GM23248 (cell line): Measurements from ENCODE around the gene DENND2C. TPM values are rescaled to one million over a fixed set of nuclear protein-coding genes. Genes with fewer than 3 reads are reported as not detected.

Experiments used
- DNase-seq: peaks from one replicate; pipeline ENCODE4 v3.0.0-alpha.2; 2015
- H2AFZ ChIP-seq: fragments of 200-600 bp; sonication (generic); 2 replicates; pipeline ENCODE4 v1.6.1; 2016; ENCODE audit warnings: antibody characterized with exemption
- H3F3A ChIP-seq: fragments of 200-600 bp; sonication (generic); 2 replicates; pipeline ENCODE4 v1.6.1; 2016; ENCODE audit warnings: mild to moderate bottlenecking, antibody characterized with exemption, mixed run types; ENCODE audit not compliant: insufficient read depth
- H3K27ac ChIP-seq: fragments of 200-600 bp; sonication (generic); 2 replicates; pipeline ENCODE4 v1.5.1; 2016; ENCODE audit warnings: mild to moderate bottlenecking
- H3K27me3 ChIP-seq: fragments of 200-600 bp; sonication (generic); replicated peaks from 2 replicates; pipeline ENCODE4 v1.6.1; 2016; ENCODE audit warnings: mild to moderate bottlenecking; ENCODE audit not compliant: insufficient read depth
- H3K36me3 ChIP-seq: fragments of 200-600 bp; sonication (generic); 2 replicates; pipeline ENCODE4 v1.6.1; 2016; ENCODE audit warnings: low read depth, mild to moderate bottlenecking
- H3K4me1 ChIP-seq: fragments of 200-600 bp; sonication (generic); 2 replicates; pipeline ENCODE4 v1.6.1; 2016; ENCODE audit warnings: mild to moderate bottlenecking; ENCODE audit not compliant: insufficient read depth
- H3K4me2 ChIP-seq: fragments of 200-600 bp; sonication (generic); one replicate; pipeline ENCODE4 v1.6.1; 2016; ENCODE audit warnings: mild to moderate bottlenecking; ENCODE audit not compliant: unreplicated experiment
- H3K4me3 ChIP-seq: fragments of 200-600 bp; sonication (generic); 2 replicates; pipeline ENCODE4 v1.5.1; 2016; ENCODE audit warnings: mild to moderate bottlenecking
- H3K79me2 ChIP-seq: fragments of 200-600 bp; sonication (generic); 2 replicates; pipeline ENCODE4 v1.6.1; 2016; ENCODE audit warnings: mild to moderate bottlenecking; ENCODE audit not compliant: insufficient read depth
- H3K9ac ChIP-seq: fragments of 200-600 bp; sonication (generic); 2 replicates; pipeline ENCODE4 v1.6.1; 2016; ENCODE audit warnings: mild to moderate bottlenecking
- H3K9me2 ChIP-seq: fragments of 200-600 bp; sonication (generic); 2 replicates; pipeline ENCODE4 v1.6.1; 2016; ENCODE audit warnings: mixed run types, mild to moderate bottlenecking, moderate library complexity; ENCODE audit not compliant: insufficient read depth
- H3K9me3 ChIP-seq: fragments of 200-600 bp; sonication (generic); one replicate; pipeline ENCODE4 v1.6.1; 2017; ENCODE audit warnings: low read depth
- H4K20me1 ChIP-seq: fragments of 200-600 bp; sonication (generic); 2 replicates; pipeline ENCODE4 v1.6.0; 2016; ENCODE audit not compliant: insufficient read depth
- EZH2 ChIP-seq: fragments of 200-600 bp; sonication (generic); IDR thresholded peaks from 2 replicates; pipeline ENCODE4 v1.6.1; 2018; ENCODE audit warnings: antibody characterized with exemption, mild to moderate bottlenecking; ENCODE audit not compliant: insufficient read depth, poor library complexity, severe bottlenecking
- EZH2phosphoT487 ChIP-seq: fragments of 200-600 bp; sonication (generic); IDR thresholded peaks from 2 replicates; pipeline ENCODE4 v1.6.1; 2018; ENCODE audit warnings: antibody characterized with exemption, moderate library complexity, mild to moderate bottlenecking, low read depth; ENCODE audit not compliant: insufficient read depth
- WGBS, 2 experiments: methylation state at CpG; one replicate each; pipeline ENCODE4 v1.1.6; 2015 to 2017; ENCODE audit warnings: low lambda C conversion rate in 2 of 2, low coverage in 1 of 2; ENCODE audit errors: missing lambda C conversion rate in 2 of 2; 5-methylcytosine and 5-hydroxymethylcytosine counted together
- in situ Hi-C: fragments of 300-500 bp; cut with MboI; formaldehyde crosslinking; loops from 2 replicates; pipeline ENCODE4 v1.15.0; 2020
- polyA plus RNA-seq: library from polyadenylated mRNA; unstranded; fragments of >200 nt; fragmentation: Nextera tagmentation; extraction: Ambion mirVana; gene quantifications from 2 replicates; pipeline ENCODE4 v1.2.1, GENCODE V29; 2016
- total RNA-seq: library from RNA; depleted of rRNA; stranded (reverse); fragments of >200 nt; shearing (Covaris generic); gene quantifications from 2 replicates; pipeline ENCODE4 v1.2.3, GENCODE V29; 2014

Gene DENND2C
- total and polyA plus RNA-seq, 2 experiments from 2014 or later, result 2.8 to 5.9 TPM

DNA sequence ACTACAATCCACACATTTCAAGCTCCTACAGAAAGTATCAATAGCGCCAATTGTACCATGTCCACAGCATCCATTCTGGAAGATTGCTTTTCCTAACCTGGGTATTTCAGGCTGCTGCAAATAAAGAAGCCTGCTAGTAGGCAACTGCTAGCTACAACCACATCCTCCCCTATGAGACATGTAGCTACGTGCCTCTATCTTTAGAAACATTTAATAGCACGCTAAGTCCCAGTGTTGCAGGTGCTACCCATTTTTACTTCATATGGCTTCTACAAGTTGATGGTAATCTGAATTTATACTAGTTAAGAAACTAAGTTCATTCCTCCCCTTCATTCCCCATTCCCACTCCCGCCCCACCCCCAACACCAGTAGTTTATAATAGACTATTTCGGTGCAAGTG is 32.9 kb upstream of the DENND2C start:
- in situ Hi-C loops, result no loop called here
- 94 to 98% methylated on average over 5 of the region's 5 CpGs for WGBS, 2 experiments

DNA sequence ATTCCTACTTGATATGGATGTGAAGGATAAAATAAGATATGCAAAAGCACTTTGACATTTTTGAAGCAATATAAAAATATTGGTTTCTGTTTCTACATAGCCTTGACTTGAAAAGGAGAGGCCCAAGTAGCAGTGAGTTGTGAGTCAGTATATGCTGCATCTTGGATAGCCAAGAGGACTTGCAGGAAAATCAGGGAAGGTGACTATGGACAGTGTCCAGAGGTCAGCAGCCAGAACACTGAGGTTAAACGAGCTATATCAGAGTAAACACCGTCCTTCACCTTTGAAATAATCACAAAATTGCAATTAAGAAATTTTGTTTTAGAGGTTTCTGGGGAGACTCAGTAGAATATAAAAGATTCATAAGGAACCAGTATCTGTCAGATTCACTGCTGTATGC is 32.1 kb upstream of the DENND2C start:
- Histone ChIP-seq H3K9me2 (no peaks in the 10 kb centered on the region), H3K4me3 (no peak overlapping the region), H3K27ac (no peak overlapping the region), H3F3A (peaks cover 50% of the 10 kb centered on the region), H3K79me2 (no peaks in the 10 kb centered on the region), H3K27me3 (no peaks in the 10 kb centered on the region), H3K36me3 (peaks cover 26% of the 10 kb centered on the region), H3K4me1 (peaks cover 13% of the 10 kb centered on the region), H2AFZ (no peak overlapping the region), H3K9ac (no peak overlapping the region), H3K9me3 (no peaks in the 10 kb centered on the region), H4K20me1 (no peaks in the 10 kb centered on the region), H3K4me2 (no peak overlapping the region)
- WGBS, 2 experiments, result 52 to 57% methylated on average over 2 of the region's 2 CpGs
- TF ChIP-seq EZH2phosphoT487, result no peak
- no peak for TF ChIP-seq EZH2
- DNase-seq, result no peak
- in situ Hi-C loops, result no loop called here

More for the DNA sequence above, 32.9 kb upstream of the DENND2C start:
- no peak overlapping the region for H3K4me3 ChIP-seq
- no peak overlapping the region for H2AFZ ChIP-seq
- H3K9ac ChIP-seq, result no peak overlapping the region
- no peaks in the 10 kb centered on the region for H3K27me3 ChIP-seq
- peaks cover 13% of the 10 kb centered on the region for H3K4me1 ChIP-seq
- H3K9me3 ChIP-seq, result no peaks in the 10 kb centered on the region
- no peaks in the 10 kb centered on the region for H3K9me2 ChIP-seq
- H3K79me2 ChIP-seq, result no peaks in the 10 kb centered on the region
- peaks cover 34% of the 10 kb centered on the region for H3K36me3 ChIP-seq
- TF ChIP-seq EZH2 (no peak), EZH2phosphoT487 (no peak)
- H4K20me1 ChIP-seq, result no peaks in the 10 kb centered on the region
- H3K27ac ChIP-seq, result no peak overlapping the region
- H3K4me2 ChIP-seq, result no peak overlapping the region
- DNase-seq, result no peak
- peaks cover 59% of the 10 kb centered on the region for H3F3A ChIP-seq

DNA sequence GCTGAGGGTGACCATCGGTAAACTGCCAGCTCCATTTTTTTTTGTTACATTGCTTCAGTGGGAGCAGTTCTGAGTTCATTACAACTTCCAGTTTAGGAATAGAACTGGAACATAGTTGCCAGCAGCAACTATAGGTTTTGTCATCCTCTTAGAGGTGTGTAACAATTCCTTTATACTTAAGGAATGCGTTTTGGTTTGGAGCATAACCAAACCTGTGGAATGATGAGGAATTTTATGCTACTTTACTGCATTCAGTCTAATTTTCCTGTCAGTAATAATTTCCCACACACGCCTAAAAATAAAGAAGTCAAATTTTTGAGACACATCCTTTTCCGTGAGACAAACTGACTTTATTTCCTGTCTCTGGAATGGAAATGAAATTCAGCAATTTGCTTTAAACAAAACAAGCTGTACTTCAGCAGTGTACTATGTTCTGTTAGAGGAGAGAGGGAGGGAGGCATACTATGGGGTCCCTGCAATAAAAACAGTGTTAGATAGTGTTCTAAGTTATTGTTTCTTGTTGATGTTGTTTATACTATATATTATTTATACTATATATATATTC is 30.3 kb upstream of the DENND2C start:
- Histone ChIP-seq H3K9me2 (no peaks in the 10 kb centered on the region), H3F3A (peaks cover 34% of the 10 kb centered on the region), H3K27ac (peak overlapping the region; percentile 21; the same call in 1 of the 2 replicates), H3K79me2 (no peaks in the 10 kb centered on the region), H3K27me3 (no peaks in the 10 kb centered on the region), H3K4me3 (no peak overlapping the region), H3K9me3 (no peaks in the 10 kb centered on the region), H2AFZ (peak overlapping the region; percentile 9; the same call in 1 of the 2 replicates), H4K20me1 (no peaks in the 10 kb centered on the region), H3K4me2 (peak overlapping the region; percentile 41), H3K4me1 (peaks cover 24% of the 10 kb centered on the region), H3K36me3 (peaks cover 9% of the 10 kb centered on the region), H3K9ac (no peak overlapping the region)
- no peak for TF ChIP-seq EZH2
- TF ChIP-seq EZH2phosphoT487, result no peak
- DNase-seq, result peak; percentile 52
- WGBS, 2 experiments, result 19 to 24% methylated on average over 4 of the region's 4 CpGs
- in situ Hi-C loops, result no loop called here

DNA sequence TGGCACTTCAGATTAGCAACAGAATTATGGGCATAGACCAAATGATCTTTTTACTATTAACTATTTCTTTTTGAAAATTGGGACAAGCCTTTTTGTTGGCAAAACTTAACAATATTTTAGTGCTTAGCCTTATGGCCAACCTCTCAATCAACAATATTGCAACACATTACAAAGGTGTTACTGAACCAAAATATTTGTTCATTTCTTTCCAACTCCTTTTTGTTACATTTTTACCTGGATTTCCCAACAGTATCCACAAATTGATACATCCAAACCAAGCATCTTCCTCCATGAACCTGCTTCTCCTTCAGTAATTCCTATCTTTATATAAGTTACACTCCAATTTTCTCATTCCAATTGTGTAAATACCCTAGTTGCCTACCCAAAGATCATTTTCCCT is 27.0 kb upstream of the DENND2C start:
- in situ Hi-C loops, result no loop called here
- peaks cover 24% of the 10 kb centered on the region for H3K4me1 ChIP-seq
- no peak overlapping the region for H3K4me2 ChIP-seq
- peaks cover 7% of the 10 kb centered on the region; the same call in 1 of the 2 replicates for H3F3A ChIP-seq
- no peaks in the 10 kb centered on the region for H3K9me2 ChIP-seq
- no peaks in the 10 kb centered on the region for H3K27me3 ChIP-seq
- H4K20me1 ChIP-seq, result no peaks in the 10 kb centered on the region
- no peaks in the 10 kb centered on the region for H3K79me2 ChIP-seq
- no peak for TF ChIP-seq EZH2phosphoT487
- TF ChIP-seq EZH2, result no peak
- H3K4me3 ChIP-seq, result no peak overlapping the region
- no peak overlapping the region for H2AFZ ChIP-seq
- no peaks in the 10 kb centered on the region for H3K9me3 ChIP-seq
- DNase-seq, result no peak
- H3K36me3 ChIP-seq, result no peaks in the 10 kb centered on the region
- H3K27ac ChIP-seq, result no peak overlapping the region
- no peak overlapping the region for H3K9ac ChIP-seq

DNA sequence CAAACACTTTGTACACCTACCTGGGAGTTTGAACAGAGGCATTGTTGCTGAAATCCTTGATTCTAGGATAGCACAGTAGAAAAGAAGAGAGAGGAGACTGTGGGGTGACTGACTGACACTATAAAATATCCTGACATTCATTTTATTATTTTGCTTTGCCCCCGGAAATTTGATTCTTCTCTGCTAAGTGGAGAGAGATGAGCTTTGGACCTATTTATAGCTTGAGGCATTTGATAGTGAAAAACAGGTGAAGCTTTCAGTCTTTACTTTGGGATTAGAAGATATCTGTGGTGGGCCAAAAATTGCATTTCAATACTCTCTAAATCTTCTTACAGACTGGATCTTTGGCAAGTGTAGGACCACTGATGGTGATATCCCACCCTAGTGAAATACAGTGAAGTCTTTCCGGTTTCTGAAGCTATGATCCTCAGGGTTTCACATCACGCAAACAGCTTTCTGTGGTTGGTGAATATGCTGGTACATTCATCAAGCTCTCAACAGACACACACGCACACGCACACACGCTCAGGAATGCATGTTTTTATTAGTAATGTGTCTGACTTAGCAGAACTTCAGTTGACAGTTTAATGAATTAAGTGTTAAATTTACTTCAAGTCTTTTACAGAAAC is 25.7 kb upstream of the DENND2C start, which contains the start of gene AMPD1:
AMPD1 (minus strand) TSS at position 117 of the 629 bp plus-strand sequence; CDS start at position 42, 75 bp downstream.
- Histone ChIP-seq H3K79me2 (no peaks in the 10 kb centered on the region), H3K9me3 (no peaks in the 10 kb centered on the region), H4K20me1 (no peaks in the 10 kb centered on the region), H3K36me3 (no peaks in the 10 kb centered on the region), H3K4me2 (peak within 1 kb of the TSS; percentile 6), H3K9ac (no peak within 1 kb of the TSS), H3F3A (peaks cover under 1% of the 10 kb centered on the region; the same call in 1 of the 2 replicates), H3K4me3 (no peak within 1 kb of the TSS), H3K27me3 (no peaks in the 10 kb centered on the region), H2AFZ (no peak within 1 kb of the TSS), H3K4me1 (peaks cover 20% of the 10 kb centered on the region), H3K27ac (no peak within 1 kb of the TSS), H3K9me2 (no peaks in the 10 kb centered on the region)
- 26 to 29% methylated on average over 6 of the region's 6 CpGs for WGBS, 2 experiments
- DNase-seq, result peak; percentile 74
- in situ Hi-C loops, result no loop called here
- TF ChIP-seq EZH2 (no peak), EZH2phosphoT487 (peak; percentile 58; the same call in 1 of the 2 replicates)
